ENCODE data around the gene ZNF324B.

Gene ZNF324B

DNA sequence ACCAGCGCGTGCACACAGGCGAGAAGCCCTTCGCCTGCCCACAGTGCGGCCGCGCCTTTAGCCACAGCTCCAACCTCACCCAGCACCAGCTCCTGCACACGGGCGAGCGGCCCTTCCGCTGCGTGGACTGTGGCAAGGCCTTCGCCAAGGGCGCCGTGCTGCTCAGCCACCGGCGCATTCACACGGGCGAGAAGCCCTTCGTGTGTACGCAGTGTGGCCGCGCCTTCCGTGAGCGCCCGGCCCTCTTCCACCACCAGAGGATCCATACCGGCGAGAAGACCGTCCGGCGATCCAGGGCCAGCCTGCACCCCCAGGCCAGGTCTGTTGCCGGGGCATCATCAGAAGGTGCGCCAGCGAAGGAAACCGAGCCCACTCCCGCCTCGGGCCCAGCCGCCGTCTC is 20.3 kb downstream of the ZNF324B start:
- H3K4me3 ChIP-seq (ENCODE audit: low read depth, low read length), result no peak overlapping the region
- DNase-seq (ENCODE audit: low read depth), result no peak
- TF ChIP-seq, protein P1, sequence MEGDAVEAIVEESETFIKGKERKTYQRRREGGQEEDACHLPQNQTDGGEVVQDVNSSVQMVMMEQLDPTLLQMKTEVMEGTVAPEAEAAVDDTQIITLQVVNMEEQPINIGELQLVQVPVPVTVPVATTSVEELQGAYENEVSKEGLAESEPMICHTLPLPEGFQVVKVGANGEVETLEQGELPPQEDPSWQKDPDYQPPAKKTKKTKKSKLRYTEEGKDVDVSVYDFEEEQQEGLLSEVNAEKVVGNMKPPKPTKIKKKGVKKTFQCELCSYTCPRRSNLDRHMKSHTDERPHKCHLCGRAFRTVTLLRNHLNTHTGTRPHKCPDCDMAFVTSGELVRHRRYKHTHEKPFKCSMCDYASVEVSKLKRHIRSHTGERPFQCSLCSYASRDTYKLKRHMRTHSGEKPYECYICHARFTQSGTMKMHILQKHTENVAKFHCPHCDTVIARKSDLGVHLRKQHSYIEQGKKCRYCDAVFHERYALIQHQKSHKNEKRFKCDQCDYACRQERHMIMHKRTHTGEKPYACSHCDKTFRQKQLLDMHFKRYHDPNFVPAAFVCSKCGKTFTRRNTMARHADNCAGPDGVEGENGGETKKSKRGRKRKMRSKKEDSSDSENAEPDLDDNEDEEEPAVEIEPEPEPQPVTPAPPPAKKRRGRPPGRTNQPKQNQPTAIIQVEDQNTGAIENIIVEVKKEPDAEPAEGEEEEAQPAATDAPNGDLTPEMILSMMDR (IDR thresholded peaks at IDR 0.05; ENCODE audit: insufficient read depth, low read depth, low read length, missing control alignments), result no peak

GRCh38 chr19:58473775-58474174 is 22.4 kb downstream of the ZNF324B start:
- H3K4me3 ChIP-seq (ENCODE audit: low read depth, low read length), result no peak overlapping the region
- TF ChIP-seq, protein P1 (IDR thresholded peaks at IDR 0.05; ENCODE audit: insufficient read depth, low read depth, low read length, missing control alignments), result no peak
- DNase-seq (ENCODE audit: low read depth), result no peak

GRCh38 chr19:58474291-58474996 is 23.0 kb downstream of the ZNF324B start:
- DNase-seq (ENCODE audit: low read depth), result no peak

DNA sequence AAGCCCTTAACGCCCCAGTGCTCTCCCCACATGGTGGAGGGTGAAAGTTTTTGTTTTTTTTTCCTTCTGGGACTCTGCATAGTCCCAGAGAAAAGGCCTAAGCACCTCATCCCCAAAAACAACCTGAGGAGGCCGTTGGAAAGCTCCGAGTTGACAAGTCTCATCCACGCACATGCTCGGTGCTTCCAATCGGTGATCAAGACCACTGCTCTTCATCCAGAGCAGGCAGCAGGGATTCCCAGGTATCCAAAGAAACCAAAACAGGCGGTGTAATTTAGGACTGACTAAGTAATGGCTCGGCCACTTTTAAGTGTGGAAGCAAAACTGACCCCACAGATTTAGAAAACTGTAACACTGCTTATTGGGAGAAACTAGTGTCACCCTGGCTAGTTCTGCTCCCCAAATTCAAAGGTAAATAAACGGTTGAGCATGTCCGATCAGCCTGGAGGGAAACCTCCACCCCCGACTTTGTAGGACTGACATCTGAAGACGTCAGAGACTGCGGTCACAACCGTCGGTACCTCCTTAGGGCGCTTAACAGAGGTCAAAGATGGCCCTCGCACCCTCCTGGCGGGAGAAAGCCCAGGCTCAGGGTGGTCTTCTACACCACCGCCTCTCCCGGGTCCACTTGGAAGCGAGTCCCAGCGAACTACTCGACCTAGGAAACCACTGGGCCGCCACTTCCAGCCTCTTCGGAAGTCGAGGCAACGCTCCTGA is 23.7 kb downstream of the ZNF324B start:
- TF ChIP-seq, protein P1 (IDR thresholded peaks at IDR 0.05; ENCODE audit: insufficient read depth, low read depth, low read length, missing control alignments), result no peak
- DNase-seq (ENCODE audit: low read depth), result no peak
- H3K4me3 ChIP-seq (ENCODE audit: low read depth, low read length), result peak overlapping the region; percentile 89

More at GRCh38 chr19:58474291-58474996, 23.0 kb downstream of the ZNF324B start:
- TF ChIP-seq, protein P1 (IDR thresholded peaks at IDR 0.05; ENCODE audit: insufficient read depth, low read depth, low read length, missing control alignments), result no peak
- no peak overlapping the region; the same call in 1 of the 2 replicates for H3K4me3 ChIP-seq (ENCODE audit: low read depth, low read length)

DNA sequence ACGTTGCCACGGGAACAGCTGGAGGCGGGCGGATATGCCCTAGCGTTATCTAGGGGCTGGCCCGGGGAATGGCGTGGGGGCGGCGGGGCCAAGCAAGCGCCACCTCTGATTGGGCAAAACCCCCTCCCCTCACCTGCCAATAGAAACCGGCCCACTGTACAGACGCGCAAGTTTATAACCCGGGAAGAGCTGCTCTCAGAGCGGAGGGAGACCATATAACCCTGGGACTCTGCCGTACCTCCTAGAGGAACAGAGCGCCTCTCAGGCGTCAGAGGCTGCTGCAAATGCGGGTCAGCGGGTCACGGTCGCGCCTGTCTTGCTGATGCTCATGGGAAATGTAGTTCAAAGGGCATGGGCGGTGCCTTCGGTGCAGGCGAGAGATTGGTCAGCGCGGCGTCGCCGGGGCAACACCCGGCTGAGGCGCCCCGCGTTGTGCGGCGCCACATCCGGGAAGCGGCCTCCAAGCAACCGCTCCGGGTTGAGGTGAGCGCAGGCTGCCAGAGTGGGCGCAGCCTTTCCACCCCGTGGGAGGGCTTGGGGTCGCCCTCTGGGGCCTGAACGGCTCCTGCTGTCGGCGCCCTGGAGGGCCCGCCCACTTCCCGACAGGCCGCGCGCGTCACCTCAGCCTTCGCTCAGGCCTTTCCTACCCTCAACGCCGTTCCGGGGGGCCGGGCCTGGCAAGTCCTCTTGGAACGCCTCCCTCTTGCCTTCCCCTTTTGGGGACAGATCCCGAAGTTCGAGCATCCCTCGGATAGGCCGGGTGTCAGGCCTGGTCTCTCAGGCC is 24.5 kb downstream of the ZNF324B start, which contains the start of gene ZNF446:
ZNF446 (plus strand) TSS at position 639 of the 784 bp plus-strand sequence. CDS start 867 bp downstream, outside the sequence.
- TF ChIP-seq, protein P1 (IDR thresholded peaks at IDR 0.05; ENCODE audit: insufficient read depth, low read depth, low read length, missing control alignments), result no peak
- peak within 1 kb of the TSS; percentile 89 for H3K4me3 ChIP-seq (ENCODE audit: low read depth, low read length)
- peak; percentile 99 for DNase-seq (ENCODE audit: low read depth)

DNA sequence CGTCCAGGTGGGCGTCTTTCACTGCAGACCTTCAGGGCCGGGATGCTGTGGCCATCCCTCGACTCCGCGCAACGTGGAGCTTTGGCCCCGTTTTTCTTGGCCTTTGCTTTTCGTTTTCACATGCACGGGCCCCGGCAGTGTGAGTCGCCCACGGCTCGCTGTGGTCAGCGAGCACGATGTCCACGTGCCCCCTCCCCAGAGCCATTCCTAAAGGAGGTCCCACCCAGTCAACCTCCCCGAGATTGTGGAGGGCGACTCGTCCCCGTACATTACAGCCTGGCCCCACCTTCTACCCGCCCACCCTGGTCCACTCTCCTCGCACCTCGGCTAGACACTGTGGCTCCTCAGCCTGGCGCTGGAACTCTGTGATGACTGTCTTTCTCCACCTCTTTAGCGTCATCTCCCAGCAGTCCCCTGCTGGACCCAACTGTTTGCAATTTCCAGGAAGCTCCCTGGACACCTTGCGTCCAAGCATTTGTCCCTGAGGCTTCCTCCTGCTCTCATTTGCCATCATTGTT is 25.1 kb downstream of the ZNF324B start:
- no peak for DNase-seq (ENCODE audit: low read depth)
- TF ChIP-seq, protein P1 (IDR thresholded peaks at IDR 0.05; ENCODE audit: insufficient read depth, low read depth, low read length, missing control alignments), result no peak
- H3K4me3 ChIP-seq (ENCODE audit: low read depth, low read length), result peak overlapping the region; percentile 89

Data from GM12865 (cell line).